DMS53 treated with DMSO at 0.1 percent for 48 hours (cell line): Measurements from ENCODE around the gene SSR3.
"Not testable (repeated sequence)": the region's sequence is repeated elsewhere in the genome, so short reads cannot be mapped to it uniquely, and the experiment has no call there.

Experiments
- DNase-seq: peaks from one replicate; lab custom pipeline; 2025; ENCODE audit not compliant: unreplicated experiment; lab: John Stamatoyannopoulos, UW

SSR3 gene

GRCh38 chr3:156576651-156577348 is 21.9 kb upstream of the SSR3 start:
- DNase-seq: no peak

GRCh38 chr3:156576051-156576450 is 21.1 kb upstream of the SSR3 start:
- no peak for DNase-seq

- DNase-seq: no peak
Observed at GRCh38 chr3:156575641-156576040, 20.7 kb upstream of the SSR3 start.

- not testable (repeated sequence) for DNase-seq
Observed at GRCh38 chr3:156569881-156570280, 15.0 kb upstream of the SSR3 start.

- DNase-seq: not testable (repeated sequence)
Observed at GRCh38 chr3:156569016-156569415, 14.1 kb upstream of the SSR3 start.

- no peak for DNase-seq
Observed at GRCh38 chr3:156563900-156564682, 9.2 kb upstream of the SSR3 start.

- DNase-seq: not testable (repeated sequence)
Observed at GRCh38 chr3:156562486-156562885, 7.6 kb upstream of the SSR3 start.

GRCh38 chr3:156561533-156561932 is 6.6 kb upstream of the SSR3 start:
- no peak for DNase-seq

- DNase-seq: no peak
Observed at GRCh38 chr3:156559321-156559720, 4.4 kb upstream of the SSR3 start.

- DNase-seq: no peak
Observed at GRCh38 chr3:156558389-156558788, 3.5 kb upstream of the SSR3 start.

- no peak for DNase-seq
Observed at GRCh38 chr3:156554515-156554841, 439 bp downstream of the SSR3 start.

GRCh38 chr3:156553705-156554356 is 1.1 kb downstream of the SSR3 start:
- no peak for DNase-seq

GRCh38 chr3:156552973-156553372 is 1.9 kb downstream of the SSR3 start:
- DNase-seq: no peak

GRCh38 chr3:156551746-156552145 is 3.2 kb downstream of the SSR3 start:
- DNase-seq: no peak

- no peak for DNase-seq
Observed at GRCh38 chr3:156551261-156551660, 3.7 kb downstream of the SSR3 start.

- no peak for DNase-seq
Observed at GRCh38 chr3:156548902-156549301, 6.0 kb downstream of the SSR3 start.

GRCh38 chr3:156548041-156548687 is 6.8 kb downstream of the SSR3 start:
- DNase-seq: no peak

GRCh38 chr3:156547637-156548036 is 7.3 kb downstream of the SSR3 start:
- DNase-seq: no peak

- no peak for DNase-seq
Observed at GRCh38 chr3:156543043-156543555, 11.8 kb downstream of the SSR3 start.

GRCh38 chr3:156542101-156543042 is 12.5 kb downstream of the SSR3 start:
- DNase-seq: no peak
